Urothelium cell line (cell line): ENCODE data around the gene TADA2A.
"Not testable (repeated sequence)": the region's sequence is repeated elsewhere in the genome, so short reads cannot be mapped to it uniquely, and the experiment has no call there.

ENCODE experiments used
- DNase-seq: peaks from one replicate; pipeline ENCODE4 v3.0.0; 2011; ENCODE audit warnings: low spot score, mixed read lengths
- FAIRE-seq: peaks from 2 replicates; lab custom pipeline; 2011; peaks lifted over from hg19 to GRCh38; lab: Jason Lieb, UNC

Gene TADA2A

GRCh38 chr17:37457801-37458200 lies 51.1 kb downstream of the TADA2A start:
- FAIRE-seq, result not testable (repeated sequence)

GRCh38 chr17:37458805-37459204 lies 52.1 kb downstream of the TADA2A start:
- FAIRE-seq (no peak), DNase-seq (peak; percentile 26)

More at GRCh38 chr17:37457801-37458200, 51.1 kb downstream of the TADA2A start:
- DNase-seq, result not testable (repeated sequence)

- no peak for DNase-seq
- no peak for FAIRE-seq
Measured at GRCh38 chr17:37461668-37462067, 55.0 kb downstream of the TADA2A start.

- DNase-seq, result no peak
Measured at GRCh38 chr17:37462492-37462891, 55.8 kb downstream of the TADA2A start.

GRCh38 chr17:37463039-37463438 lies 56.4 kb downstream of the TADA2A start:
- no peak for FAIRE-seq
- no peak for DNase-seq

More at GRCh38 chr17:37462492-37462891, 55.8 kb downstream of the TADA2A start:
- FAIRE-seq, result no peak

DNA sequence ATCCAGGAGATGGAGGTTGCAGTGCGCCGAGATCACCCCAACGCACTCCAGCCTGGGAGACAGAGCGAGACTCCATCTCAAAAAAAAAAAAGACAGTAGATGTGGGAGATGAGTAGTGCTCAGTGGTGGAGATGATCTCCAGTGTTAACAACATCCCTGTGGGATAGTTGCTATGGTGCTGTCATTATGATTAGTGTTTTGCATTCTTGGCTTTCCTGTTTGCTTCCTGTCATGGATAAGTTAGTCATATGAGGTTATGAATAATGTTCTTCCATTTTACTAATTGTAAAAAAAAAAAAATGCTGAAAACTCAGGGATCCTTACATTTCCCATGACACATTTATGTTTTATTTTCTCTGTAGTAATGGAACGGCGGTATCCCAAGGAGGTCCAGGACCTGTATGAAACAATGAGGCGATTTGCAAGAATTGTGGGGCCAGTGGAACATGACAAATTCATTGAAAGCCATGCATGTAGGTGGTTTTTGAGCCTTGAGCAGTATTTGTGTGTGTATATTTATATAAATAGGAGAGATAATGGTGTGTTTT lies 58.5 kb downstream of the TADA2A start:
- FAIRE-seq (no peak), DNase-seq (no peak)

GRCh38 chr17:37466471-37466870 lies 59.8 kb downstream of the TADA2A start:
- no peak for FAIRE-seq
- DNase-seq, result no peak

DNA sequence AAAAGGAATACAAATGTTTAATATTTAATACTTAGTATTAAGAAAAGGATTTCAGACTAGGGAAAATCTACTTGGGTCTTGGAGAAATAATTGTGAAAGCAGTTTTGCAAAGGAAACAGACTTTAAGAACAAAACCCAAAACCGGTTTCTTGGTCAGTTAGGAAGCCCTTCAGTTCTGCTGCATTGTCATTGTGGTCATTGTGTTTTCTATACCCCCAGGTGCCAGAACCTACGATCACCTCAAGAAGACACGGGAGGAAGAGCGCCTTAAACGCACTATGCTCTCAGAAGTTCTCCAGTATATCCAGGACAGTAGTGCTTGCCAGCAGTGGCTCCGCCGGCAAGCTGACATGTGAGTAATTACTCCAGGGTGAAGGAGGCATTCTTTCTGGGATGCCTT lies 63.5 kb downstream of the TADA2A start:
- FAIRE-seq (no peak), DNase-seq (no peak)

- FAIRE-seq (no peak), DNase-seq (no peak)
Measured at GRCh38 chr17:37475731-37476420, 69.2 kb downstream of the TADA2A start.

DNA sequence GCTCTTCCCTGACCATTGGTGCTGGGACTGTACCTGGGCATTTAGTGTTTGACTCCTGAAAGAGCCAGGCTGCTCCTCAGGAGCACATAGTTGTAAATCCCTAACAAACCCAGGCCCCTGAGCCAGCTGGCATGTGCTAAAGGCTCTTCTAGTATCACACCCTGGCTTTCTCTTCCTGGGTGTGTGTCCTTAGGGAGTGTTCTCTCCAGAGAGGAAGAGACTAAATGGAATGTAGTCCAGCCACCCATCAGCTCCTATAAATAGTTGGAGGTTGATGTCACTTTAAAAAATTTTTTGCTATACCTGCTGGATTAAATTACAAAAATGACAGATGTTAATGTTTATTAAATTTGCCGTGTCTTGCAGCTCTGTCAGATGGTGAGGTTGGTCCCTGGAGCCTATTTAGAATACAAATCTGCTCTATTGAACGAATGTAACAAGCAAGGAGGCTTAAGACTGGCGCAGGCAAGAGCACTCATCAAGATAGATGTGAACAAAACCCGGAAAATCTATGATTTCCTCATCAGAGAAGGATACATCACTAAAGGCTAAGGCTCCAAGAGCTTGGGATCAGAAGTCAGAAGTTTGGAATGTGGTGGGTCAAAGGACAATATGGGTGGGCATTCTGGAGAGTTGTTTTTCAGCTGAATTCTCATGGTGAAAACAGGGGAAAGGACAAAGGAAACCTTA lies 69.9 kb downstream of the TADA2A start:
- DNase-seq (peak; percentile 36), FAIRE-seq (no peak)

- no peak for FAIRE-seq
Measured at GRCh38 chr17:37478187-37478586, 71.5 kb downstream of the TADA2A start.

DNA sequence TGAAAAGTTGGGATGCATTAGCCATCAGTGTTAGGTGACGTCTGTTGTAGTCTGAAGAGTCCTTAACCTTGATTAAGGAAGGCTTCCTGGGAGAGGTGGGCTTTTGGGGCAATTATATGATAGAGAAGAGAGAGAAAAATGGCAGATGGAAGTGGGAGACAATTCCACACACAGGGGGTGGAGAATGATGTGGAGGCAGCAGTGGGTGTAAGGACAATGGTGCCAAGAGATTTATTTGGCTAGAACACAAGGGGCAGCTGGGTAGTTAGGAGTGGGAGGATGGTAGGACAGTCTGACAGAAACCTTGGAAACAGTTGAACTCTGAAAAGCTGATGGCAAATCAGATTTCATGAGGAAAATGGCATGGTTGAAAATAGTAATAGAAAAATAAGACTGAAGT lies 72.3 kb downstream of the TADA2A start:
- FAIRE-seq (no peak), DNase-seq (no peak)

More at GRCh38 chr17:37478187-37478586, 71.5 kb downstream of the TADA2A start:
- DNase-seq, result no peak

DNA sequence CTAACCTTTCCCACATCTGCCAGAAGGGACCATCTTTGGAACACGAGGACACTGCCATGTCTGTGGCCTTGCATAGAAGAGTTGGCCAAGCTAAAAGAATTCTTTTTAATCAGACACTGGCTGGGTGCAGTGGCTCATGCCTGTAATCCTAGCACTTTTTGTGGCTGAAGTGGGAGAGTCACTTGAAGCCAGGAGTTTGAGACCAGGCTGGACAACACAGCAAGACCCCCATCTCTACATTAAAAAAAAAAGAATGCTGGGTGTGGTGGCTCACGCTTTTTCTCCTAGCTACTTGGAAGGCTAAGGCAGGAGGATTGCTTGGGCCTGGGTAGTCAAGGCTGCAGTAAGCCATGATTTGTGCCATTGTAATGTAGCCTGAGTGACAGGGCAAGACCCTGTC lies 73.7 kb downstream of the TADA2A start:
- DNase-seq (no peak), FAIRE-seq (no peak)

DNA sequence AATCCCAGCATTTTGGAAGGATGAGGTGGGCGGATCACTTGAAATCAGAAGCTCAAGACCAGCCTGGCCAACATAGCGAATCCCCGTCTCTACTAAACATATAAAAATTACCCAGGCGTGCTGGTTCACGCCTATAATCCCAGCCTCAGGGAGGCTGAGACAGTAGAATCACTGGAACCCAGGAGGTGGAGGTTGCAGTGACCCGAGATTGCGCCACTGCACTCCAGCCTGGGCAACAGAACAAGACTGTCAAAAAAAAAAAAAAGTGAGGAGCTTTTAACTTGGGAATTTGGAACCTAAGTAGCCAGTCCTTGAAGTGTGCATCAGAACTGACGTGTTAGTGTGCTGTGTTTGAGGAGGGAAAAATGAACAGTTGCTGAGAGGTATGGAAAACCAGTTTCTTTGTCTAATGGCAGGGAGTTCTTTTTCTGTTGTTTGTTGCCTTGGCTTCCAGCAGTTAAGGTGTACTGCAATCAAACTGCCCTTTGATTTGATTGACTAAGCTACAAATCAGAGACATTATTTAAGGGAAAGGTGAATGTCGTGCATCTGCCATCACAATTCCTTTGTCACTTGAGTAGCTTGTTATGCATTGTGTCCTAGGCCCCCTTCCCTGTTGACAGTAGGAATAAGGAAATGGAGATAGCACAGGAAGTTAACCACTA lies 74.4 kb downstream of the TADA2A start:
- FAIRE-seq, result no peak
- DNase-seq, result no peak

DNA sequence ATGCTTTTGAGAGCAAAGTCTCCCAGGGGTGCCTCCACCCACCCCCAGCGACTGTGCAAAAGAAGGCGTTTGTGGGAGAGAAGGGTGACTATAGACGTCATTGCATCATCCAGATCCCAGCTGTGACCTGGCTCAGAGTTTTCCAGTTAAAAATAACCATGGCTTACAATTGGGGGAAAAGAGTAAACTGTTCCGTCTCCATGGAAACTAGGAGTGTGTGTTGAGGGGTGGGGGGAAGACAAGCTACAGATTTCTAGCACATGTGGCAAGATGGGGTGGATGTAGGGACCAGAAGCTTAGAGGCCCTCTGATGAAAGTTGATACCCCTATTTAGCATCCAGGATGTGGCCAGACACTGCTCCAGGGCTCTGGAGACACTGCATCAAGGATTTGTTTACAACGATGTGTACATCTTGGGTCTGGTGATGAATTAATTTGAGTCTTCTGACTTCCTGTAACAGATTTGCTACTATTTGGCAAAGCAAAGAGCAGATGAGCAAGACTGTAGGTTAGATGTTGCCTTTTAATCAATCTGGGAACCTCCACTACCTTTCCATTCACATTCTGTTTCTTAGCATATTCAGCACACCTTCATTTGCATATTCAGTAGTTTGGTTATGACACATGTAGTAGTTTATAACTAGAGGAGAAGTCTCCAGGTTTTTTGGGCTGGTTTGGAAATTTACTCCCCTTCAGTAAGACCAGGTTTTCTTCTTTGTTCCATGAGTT lies 76.8 kb downstream of the TADA2A start:
- no peak for FAIRE-seq
- no peak for DNase-seq

- DNase-seq (no peak), FAIRE-seq (no peak)
Measured at GRCh38 chr17:37485938-37486570, 79.4 kb downstream of the TADA2A start.

DNA sequence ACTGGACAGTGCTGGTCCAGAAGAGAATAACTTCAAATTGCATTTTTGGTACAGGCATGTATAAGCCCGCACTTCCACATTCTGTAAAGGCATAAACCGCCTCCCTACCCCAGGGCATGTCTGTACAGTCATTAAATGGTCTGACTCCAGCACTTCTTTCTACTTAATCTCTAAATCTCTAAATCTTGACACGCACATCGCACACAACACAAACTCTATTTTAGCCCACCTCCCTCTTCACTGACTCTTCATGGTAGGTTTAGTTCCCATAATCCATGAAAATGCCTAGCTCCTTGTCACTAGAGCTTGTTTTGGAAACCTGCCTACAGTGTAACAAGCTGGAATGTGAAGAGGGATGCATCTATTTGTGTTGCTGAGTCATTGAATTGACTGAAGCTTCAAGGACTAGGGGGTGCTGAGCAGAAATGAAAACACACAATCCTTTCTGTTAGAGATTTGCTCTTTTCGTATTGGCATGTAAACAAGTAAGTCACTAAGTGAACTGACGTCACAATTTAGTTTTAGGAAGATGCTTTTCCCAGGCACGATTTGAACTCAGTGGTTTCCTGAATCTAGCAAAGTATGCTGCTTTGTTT lies 81.4 kb downstream of the TADA2A start:
- FAIRE-seq, result no peak
- DNase-seq, result peak; percentile 71

GRCh38 chr17:37488607-37489196 lies 82.0 kb downstream of the TADA2A start:
- FAIRE-seq (no peak), DNase-seq (peak; percentile 86)

- FAIRE-seq, result no peak
Measured at GRCh38 chr17:37489197-37490001, 82.7 kb downstream of the TADA2A start, which contains the start of gene DUSP14. TSS of gene DUSP14 (plus strand) at chr17:37489891. CDS start at chr17:37512273, 22,382 bp downstream.

More at GRCh38 chr17:37489197-37490001, 82.7 kb downstream of the TADA2A start, which contains the start of gene DUSP14:
- peak; percentile 96 for DNase-seq
